Stimulated activated naive B cell treated with anti-CD40 and anti-IgM and Interleukin-4, amounts not matched to agents 10 μg/mL and 1 μg/mL and 100 μg/mL, for 72 hours (primary cell): Measurements from ENCODE around the gene ANKRD12.
A peak's percentile ranks its signal among the peaks of the same experiment; 100 is the strongest.

Experiments
- ATAC-seq, 2 donors: fragments of 150-1000 bp; cut with Tn5 transposase; replicated peaks; 2 replicates each; pipeline ENCODE4 v1.10.0; 2021; ENCODE audit warnings: moderate library complexity in 1 of 2
- DNase-seq: peaks from one replicate; pipeline ENCODE4 v3.0.0; 2021
- H3K27ac Mint-ChIP-seq: one replicate; pipeline ENCODE4 v1.8.0; 2022; ENCODE audit warnings: mild to moderate bottlenecking, mixed read lengths
- H3K27me3 Mint-ChIP-seq, 2 donors: one replicate each; pipeline ENCODE4 v1.8.0; 2022; ENCODE audit warnings: mixed read lengths in 2 of 2
- H3K36me3 Mint-ChIP-seq, 2 donors: one replicate each; pipeline ENCODE4 v1.8.0; 2022; ENCODE audit warnings: mixed read lengths in 2 of 2, mild to moderate bottlenecking in 1 of 2
- H3K4me1 Mint-ChIP-seq, 2 donors: one replicate each; pipeline ENCODE4 v1.8.0; 2022; ENCODE audit warnings: mixed read lengths in 2 of 2, mild to moderate bottlenecking in 1 of 2
- H3K4me3 Mint-ChIP-seq, 2 donors: one replicate each; pipeline ENCODE4 v1.8.0; 2022; ENCODE audit warnings: mild to moderate bottlenecking in 2 of 2, mixed read lengths in 2 of 2, moderate library complexity in 1 of 2
- H3K9me3 Mint-ChIP-seq, 2 donors: one replicate each; pipeline ENCODE4 v1.8.0; 2022; ENCODE audit warnings: mixed read lengths in 2 of 2, mild to moderate bottlenecking in 1 of 2

Gene ANKRD12

DNA sequence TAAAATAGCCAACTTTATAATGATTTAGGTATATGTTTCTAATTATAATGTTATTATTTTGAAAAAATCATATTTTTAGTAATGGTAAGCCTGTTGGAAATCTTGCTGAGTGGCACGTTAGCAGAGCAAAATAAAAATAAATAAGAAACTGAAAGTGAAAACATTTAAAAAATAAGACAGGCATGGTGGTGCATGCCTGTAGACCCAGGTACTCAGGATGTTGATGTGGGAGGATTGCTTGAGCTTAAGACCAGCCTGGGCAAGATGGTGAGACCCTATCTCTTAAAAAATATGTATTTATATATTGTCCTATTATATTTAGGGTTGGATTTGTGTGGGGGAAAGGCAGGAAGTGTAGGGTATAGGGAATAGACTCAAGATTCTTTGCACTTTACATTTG lies 15.8 kb upstream of the ANKRD12 start:
- Mint-ChIP-seq H3K27ac (no peak overlapping the region), H3K4me1 (peaks cover 21 to 43% of the 10 kb centered on the region in 2 donors), H3K36me3 (peaks cover 28 to 44% of the 10 kb centered on the region in 2 donors), H3K4me3 (no peak overlapping the region), H3K9me3 (no peaks in the 10 kb centered on the region), H3K27me3 (no peaks in the 10 kb centered on the region)
- DNase-seq (no peak), ATAC-seq (no peak)

DNA sequence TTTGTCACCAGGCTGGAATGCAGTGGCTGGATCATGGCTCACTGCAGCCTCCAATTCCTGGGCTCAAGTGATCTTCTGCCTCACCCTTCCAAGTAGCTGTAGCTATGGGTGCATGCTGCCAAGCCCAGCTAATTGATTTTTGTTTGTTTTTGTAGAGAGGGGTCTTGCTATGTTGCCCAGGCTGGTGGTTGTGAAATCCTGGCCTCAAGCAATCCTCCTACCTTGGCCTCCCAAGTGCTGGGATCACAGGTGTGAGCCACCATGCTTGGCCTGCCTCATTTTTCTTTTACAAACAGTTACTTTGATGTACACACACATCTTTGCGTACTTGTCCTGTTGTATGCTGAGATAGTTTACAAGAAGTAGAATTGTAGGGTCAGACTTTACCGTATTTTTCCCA lies 13.1 kb upstream of the ANKRD12 start:
- Mint-ChIP-seq H3K27ac (no peak overlapping the region), H3K27me3 (no peaks in the 10 kb centered on the region), H3K4me1 (peaks cover 6 to 17% of the 10 kb centered on the region in 2 donors), H3K4me3 (no peak overlapping the region), H3K36me3 (peaks cover 24 to 37% of the 10 kb centered on the region in 2 donors), H3K9me3 (no peaks in the 10 kb centered on the region)
- no peak for DNase-seq
- ATAC-seq: no peak

DNA sequence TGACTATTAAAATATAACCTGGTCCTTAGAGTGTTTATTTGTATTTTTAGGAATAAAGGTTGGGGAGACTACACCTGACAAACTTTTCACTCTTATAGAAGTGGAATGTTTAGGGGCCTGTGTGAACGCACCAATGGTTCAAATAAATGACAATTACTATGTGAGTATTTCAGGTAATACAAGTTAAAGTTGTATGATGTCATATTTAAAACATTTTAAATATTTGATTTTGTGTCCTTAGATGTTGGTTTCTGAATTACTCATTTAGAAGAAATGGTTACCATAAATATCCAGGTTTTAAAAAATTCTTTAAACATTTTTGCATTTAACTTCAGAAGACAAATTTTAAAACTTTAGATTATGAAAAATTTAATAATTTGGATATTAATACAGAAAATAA lies 11.8 kb upstream of the ANKRD12 start:
- ATAC-seq: no peak
- Mint-ChIP-seq H3K27ac (no peak overlapping the region), H3K4me3 (no peak overlapping the region), H3K27me3 (no peaks in the 10 kb centered on the region), H3K9me3 (no peaks in the 10 kb centered on the region), H3K36me3 (peaks cover 34 to 41% of the 10 kb centered on the region in 2 donors), H3K4me1 (peaks cover 3 to 12% of the 10 kb centered on the region in 2 donors)
- no peak for DNase-seq

DNA sequence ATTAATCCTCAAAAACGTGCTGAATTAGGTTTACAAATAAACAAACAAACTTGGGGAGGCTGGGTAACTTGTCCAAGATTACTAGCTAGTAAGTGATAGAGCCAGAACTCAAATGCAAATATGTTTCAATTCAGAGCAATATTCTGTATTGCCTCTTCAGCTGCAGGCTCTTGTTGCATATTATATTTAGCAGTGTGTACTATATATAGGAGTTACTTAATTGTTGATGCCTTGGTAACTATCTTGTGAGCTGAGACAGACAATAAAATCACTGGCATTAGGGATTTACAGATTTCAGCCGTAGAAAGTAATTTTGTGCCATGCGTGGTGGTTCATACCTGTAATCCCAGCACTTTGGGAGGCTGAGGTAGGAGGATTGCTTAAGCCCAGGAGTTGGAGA lies 10.2 kb upstream of the ANKRD12 start:
- Mint-ChIP-seq H3K36me3 (peaks cover 36 to 44% of the 10 kb centered on the region in 2 donors), H3K27me3 (no peaks in the 10 kb centered on the region), H3K9me3 (no peaks in the 10 kb centered on the region), H3K27ac (no peak overlapping the region), H3K4me1 (peaks cover 3 to 12% of the 10 kb centered on the region in 2 donors), H3K4me3 (no peak overlapping the region)
- no peak for ATAC-seq
- DNase-seq: no peak

DNA sequence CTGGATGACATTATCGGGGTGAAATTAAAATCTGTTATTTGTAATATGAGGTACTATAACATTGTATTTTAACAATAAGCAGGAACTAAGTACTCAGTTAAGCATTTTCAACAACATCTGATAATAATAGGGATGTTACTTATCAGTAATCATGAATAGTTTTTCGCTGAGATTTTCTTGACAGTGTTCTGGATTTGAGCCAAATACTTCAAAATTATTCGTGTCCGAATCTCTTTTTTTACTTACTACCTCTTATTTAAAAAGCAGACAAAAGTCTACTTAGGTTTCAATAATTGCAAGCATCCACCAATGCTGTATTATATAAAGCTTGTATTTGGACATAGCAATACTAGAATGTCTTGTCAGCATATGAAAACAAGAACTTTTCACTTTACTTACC lies 6.4 kb upstream of the ANKRD12 start:
- peaks cover 4 to 23% of the 10 kb centered on the region in 2 donors for H3K4me1 Mint-ChIP-seq
- H3K9me3 Mint-ChIP-seq: no peaks in the 10 kb centered on the region
- H3K36me3 Mint-ChIP-seq: peaks cover 44 to 46% of the 10 kb centered on the region in 2 donors
- no peaks in the 10 kb centered on the region for H3K27me3 Mint-ChIP-seq
- no peak overlapping the region for H3K4me3 Mint-ChIP-seq
- DNase-seq (no peak), ATAC-seq (no peak)
- H3K27ac Mint-ChIP-seq: no peak overlapping the region

DNA sequence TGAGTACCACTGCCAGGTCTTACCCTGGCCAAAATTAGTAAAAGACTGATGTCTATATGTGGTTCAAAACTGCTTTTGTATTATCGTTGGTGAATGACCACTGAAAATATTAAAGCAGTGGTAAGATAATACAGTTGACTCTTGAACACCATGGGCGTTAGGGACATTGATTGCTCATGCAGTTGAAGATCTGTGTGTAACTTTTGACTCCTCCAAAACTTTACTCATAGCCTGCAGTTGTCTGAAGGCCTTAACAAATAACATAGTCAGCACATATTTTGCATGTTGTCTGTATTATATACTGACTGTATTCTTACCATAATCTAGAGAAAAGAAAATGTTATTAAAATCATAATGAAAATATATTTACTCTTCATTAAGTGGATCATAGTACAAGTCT lies 5.8 kb upstream of the ANKRD12 start:
- no peak for ATAC-seq
- H3K27ac Mint-ChIP-seq: no peak overlapping the region
- H3K9me3 Mint-ChIP-seq: no peaks in the 10 kb centered on the region
- H3K4me3 Mint-ChIP-seq: no peak overlapping the region
- H3K36me3 Mint-ChIP-seq: peaks cover 39 to 41% of the 10 kb centered on the region in 2 donors
- H3K4me1 Mint-ChIP-seq: peaks cover 4 to 30% of the 10 kb centered on the region in 2 donors
- H3K27me3 Mint-ChIP-seq: no peaks in the 10 kb centered on the region
- DNase-seq: no peak

DNA sequence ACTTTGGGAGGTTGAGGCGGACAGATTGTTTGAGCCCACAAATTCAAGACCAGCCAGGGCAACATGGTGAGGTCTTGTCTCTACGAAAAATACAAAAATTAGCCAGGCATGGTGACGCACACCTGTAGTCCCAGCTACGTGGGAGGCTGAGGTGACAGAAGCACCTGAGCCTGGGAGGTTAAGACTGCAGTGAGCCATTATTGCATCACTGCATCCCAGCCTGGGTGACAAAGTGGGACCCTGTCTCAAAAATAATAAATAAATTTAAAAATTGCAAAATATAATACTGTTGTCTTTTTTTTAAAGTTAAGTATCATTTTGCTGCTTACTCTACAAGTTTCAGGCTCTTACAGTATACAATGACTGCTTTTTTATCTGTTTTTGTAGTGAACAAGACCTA lies 4.0 kb upstream of the ANKRD12 start:
- Mint-ChIP-seq H3K9me3 (no peaks in the 10 kb centered on the region), H3K4me3 (no peak overlapping the region), H3K27ac (peak overlapping the region; percentile 56), H3K27me3 (no peaks in the 10 kb centered on the region), H3K36me3 (peaks cover 35 to 39% of the 10 kb centered on the region in 2 donors), H3K4me1 (peaks cover 4 to 33% of the 10 kb centered on the region in 2 donors)
- ATAC-seq (no peak), DNase-seq (no peak)

DNA sequence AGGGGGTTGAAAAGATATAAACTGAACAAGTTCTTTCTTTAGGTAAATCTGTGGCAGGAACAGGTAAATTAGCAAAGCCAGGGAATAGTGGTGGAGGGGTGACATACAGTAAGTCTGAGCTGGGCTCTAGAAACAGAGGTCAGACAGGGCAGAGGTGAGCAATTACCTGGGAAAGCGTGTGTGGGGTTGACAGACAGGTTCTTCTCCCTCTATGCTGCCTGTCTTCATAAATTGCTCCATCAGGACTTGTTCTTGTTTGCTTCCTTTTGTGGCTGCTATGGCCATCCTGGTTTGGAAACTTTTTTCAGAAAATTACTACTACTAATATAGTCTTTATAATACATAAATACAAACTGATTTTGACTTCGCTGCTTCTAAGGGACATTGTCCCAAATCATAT lies 3.4 kb upstream of the ANKRD12 start:
- H3K9me3 Mint-ChIP-seq: no peaks in the 10 kb centered on the region
- DNase-seq (no peak), ATAC-seq (no peak)
- no peak overlapping the region for H3K4me3 Mint-ChIP-seq
- peaks cover 34 to 35% of the 10 kb centered on the region in 2 donors for H3K36me3 Mint-ChIP-seq
- no peaks in the 10 kb centered on the region for H3K27me3 Mint-ChIP-seq
- no peak overlapping the region for H3K27ac Mint-ChIP-seq
- H3K4me1 Mint-ChIP-seq: peaks cover 4 to 34% of the 10 kb centered on the region in 2 donors

DNA sequence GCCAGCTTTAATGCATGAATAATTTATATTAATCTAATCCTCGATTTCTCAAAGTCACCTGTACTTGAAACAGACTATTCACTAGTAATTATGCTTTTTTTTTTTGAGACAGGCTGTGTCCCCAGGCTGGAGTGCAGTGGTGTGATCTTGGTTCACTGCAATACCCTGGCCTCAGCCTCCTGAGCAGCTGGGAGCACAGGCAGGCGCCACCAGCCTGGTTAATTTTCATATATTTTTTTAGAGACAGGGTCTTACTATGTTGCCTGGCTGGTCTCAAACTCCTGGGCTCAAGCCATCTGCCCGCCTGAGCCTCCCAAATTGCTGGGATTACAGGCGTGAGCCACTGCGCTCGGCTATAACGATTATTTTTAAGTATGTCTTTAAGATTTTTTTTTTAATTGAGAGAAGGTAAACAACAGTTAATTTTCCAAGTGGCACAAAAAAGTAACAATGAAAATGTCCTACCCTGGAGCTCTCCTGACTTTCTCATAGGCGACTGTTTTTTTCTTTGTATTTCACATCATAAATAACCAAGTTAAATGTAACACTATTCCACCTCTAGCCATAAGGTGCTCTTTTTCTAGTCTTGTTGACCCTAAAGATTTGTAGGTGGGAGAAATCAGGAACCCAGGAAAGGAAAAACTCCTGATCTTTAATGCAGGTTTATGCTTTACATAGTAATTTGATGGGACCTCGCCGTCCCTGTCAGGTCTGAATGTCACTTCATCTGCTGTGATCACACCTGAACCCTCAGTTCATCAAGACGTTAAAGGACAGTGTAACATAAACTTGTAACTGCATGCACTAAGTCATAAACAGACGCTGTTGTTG lies 1.3 kb upstream of the ANKRD12 start:
- Mint-ChIP-seq H3K27me3 (no peaks in the 10 kb centered on the region), H3K36me3 (peaks cover 20 to 28% of the 10 kb centered on the region in 2 donors), H3K4me1 (peaks cover 17 to 48% of the 10 kb centered on the region in 2 donors), H3K4me3 (peak overlapping the region; percentile 92 to 95), H3K9me3 (no peaks in the 10 kb centered on the region), H3K27ac (peak overlapping the region; percentile 100)
- ATAC-seq (no peak), DNase-seq (no peak)

DNA sequence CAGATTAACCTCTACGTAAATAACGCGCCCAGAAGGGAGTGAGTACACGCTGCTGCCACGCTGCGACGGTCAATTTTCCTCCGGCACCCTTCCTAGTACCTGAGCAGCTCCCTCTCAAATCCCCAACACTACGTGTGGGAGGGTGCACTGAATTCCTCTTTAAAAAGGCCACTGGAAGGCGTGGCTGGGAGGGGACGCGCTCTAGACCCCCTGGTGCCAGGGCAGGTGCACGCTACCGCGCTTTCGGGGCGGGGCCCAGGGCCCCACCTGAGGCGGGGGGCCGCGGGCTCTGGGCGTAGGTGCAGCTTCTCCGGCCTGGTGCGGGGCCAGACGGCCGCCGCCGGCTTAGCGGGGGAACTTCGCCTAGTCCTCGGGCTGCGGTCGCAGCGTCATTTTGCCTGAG lies 668 bp upstream of the ANKRD12 start:
- peak overlapping the region; percentile 92 to 95 for H3K4me3 Mint-ChIP-seq
- DNase-seq (no peak), ATAC-seq (peak; percentile 24 to 40)
- no peaks in the 10 kb centered on the region for H3K9me3 Mint-ChIP-seq
- peaks cover 20 to 28% of the 10 kb centered on the region in 2 donors for H3K36me3 Mint-ChIP-seq
- H3K4me1 Mint-ChIP-seq: peaks cover 18 to 54% of the 10 kb centered on the region in 2 donors
- H3K27me3 Mint-ChIP-seq: no peaks in the 10 kb centered on the region
- H3K27ac Mint-ChIP-seq: peak overlapping the region; percentile 100

DNA sequence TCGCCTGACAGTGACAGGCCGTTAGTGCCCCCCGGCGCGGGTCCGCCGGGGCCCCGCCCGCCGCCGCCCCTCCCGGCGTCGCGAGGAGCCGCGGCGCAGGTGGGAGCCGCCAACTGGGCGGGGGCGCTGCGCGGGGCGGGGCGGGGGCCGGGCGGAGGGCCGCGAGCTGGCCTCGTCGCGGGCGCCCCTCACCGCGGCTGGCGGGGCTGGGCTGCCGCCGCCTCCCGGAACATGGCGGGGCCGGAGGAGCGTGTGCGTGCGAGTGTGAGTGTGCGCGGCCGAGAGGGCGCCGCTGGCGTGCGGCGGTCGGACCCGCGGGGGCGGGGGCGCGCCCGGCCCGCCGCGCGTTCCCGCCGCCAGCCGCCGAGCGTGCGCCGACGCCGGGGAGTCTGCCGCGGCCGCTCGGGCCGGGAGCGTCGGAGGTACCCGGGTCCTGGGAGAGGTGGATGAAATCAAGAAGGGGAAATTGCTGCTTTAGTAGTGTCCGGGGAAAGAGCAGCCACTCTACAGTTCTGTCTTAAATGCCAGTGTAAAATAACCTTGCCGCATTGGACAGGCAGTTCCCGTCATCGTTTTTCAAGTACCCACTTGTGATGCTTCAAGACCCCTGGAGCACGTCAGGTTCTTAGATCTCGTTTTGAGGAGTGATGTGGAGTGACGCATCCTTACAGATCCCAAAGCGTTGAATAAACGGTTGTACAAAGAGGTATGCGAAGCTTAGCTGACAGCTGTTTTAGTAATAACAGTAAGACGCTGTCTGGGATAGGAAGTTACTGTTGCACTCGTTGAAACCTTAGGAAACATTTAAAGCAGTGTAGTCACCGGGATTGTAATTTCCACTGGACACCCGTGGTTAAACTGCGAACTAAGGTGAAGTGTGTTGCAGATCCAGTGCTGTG lies 836 bp downstream of the ANKRD12 start:
- Mint-ChIP-seq H3K4me3 (peak overlapping the region; percentile 84 to 95), H3K27ac (peak overlapping the region; percentile 96), H3K36me3 (peaks cover 12 to 19% of the 10 kb centered on the region in 2 donors), H3K27me3 (no peaks in the 10 kb centered on the region), H3K4me1 (peaks cover 24 to 68% of the 10 kb centered on the region in 2 donors), H3K9me3 (no peaks in the 10 kb centered on the region)
- ATAC-seq (peak; percentile 55 to 62), DNase-seq (peak; percentile 65)

DNA sequence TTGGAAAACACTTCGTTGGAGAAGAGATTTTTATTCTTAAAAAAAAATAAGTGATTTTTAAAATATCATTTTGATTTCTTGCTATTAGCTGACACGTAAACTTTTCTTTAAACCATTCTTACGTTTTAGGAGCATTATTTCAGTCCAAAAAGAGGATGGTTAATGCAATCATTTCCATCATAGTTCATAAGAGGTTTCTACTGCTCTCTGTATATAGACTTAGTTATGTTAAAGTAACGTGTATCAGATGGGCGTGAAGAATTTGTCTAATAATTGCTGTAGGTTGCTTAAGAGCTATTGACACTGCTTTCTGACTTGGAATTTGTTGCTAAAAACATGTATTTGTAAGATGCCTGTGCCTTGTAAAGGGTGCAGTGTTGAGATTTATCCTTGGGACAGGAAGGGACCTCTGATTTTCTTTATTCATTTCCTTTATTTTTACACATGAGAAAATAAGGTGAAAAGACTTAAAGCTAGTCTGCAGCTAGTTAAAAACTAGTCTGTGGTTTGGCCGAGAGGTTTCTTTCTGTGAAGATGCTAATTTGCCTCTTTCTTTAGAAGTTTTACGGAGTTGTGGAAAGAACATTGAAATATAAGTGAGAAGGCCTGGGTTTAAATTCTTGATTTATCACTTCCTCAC lies 2.9 kb downstream of the ANKRD12 start:
- Mint-ChIP-seq H3K36me3 (peaks cover 5 to 20% of the 10 kb centered on the region in 2 donors), H3K4me1 (peaks cover 28 to 68% of the 10 kb centered on the region in 2 donors), H3K27me3 (no peaks in the 10 kb centered on the region), H3K27ac (peak overlapping the region; percentile 65), H3K9me3 (no peaks in the 10 kb centered on the region), H3K4me3 (peak overlapping the region; percentile 84 to 89)
- no peak for ATAC-seq
- DNase-seq: no peak

DNA sequence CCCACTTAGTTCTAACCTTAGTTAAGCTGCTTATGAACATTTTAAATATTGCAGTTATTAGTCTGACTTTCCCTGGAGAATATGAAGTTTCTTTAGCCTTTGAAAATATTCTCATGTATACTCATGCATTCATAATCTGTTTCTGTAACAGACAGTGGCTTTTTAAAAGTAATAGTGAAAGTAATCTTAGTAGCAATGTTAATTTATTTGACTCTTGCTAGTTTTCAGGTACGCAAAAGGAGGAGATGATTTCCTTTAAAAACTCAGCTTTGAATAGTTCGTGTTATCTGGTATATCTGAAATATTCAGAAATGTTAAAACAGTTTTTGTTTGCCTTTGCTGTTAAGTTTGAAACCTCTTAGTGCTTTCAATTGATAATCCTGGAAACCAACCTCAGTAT lies 3.8 kb downstream of the ANKRD12 start:
- ATAC-seq: no peak
- DNase-seq: no peak
- Mint-ChIP-seq H3K36me3 (peaks cover 3 to 20% of the 10 kb centered on the region in 2 donors), H3K27ac (peak overlapping the region; percentile 72), H3K9me3 (no peaks in the 10 kb centered on the region), H3K4me3 (peak overlapping the region; percentile 73 to 74), H3K4me1 (peaks cover 31 to 65% of the 10 kb centered on the region in 2 donors), H3K27me3 (no peaks in the 10 kb centered on the region)

DNA sequence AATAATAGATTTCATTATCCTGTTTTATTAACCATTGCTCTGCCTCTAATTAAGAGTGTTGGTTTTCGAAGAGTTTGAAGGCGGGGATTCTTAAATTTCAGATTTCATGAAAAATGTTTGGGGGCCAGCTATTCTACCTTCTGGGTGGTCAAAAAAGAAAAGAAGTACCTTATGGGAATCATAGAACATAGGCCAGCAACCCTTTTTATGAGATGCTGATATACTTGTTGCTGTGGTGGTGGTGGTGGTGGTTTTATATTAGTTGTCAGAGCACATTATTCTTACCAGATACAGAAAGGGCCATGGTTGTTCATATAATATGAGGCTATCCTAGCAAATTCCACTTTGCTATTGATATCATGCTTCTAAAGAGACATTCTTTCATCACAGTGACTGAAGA lies 4.4 kb downstream of the ANKRD12 start:
- Mint-ChIP-seq H3K27me3 (no peaks in the 10 kb centered on the region), H3K36me3 (peaks cover 3 to 20% of the 10 kb centered on the region in 2 donors), H3K4me3 (peak overlapping the region; percentile 10 to 32), H3K9me3 (no peaks in the 10 kb centered on the region), H3K27ac (peak overlapping the region; percentile 11), H3K4me1 (peaks cover 34 to 65% of the 10 kb centered on the region in 2 donors)
- ATAC-seq (no peak), DNase-seq (no peak)
